Uterine smooth muscle cell (primary cell): ENCODE data around the gene TMEM38A. TPM values are rescaled to one million over a fixed set of nuclear protein-coding genes. Genes with fewer than 3 reads are reported as not detected.

Experiments
- total RNA-seq: library from RNA; depleted of rRNA; stranded (reverse); fragments of >200 nt; gene quantifications from 2 replicates; pipeline ENCODE4 v1.2.3, GENCODE V29; 2014

TMEM38A gene, protein sequence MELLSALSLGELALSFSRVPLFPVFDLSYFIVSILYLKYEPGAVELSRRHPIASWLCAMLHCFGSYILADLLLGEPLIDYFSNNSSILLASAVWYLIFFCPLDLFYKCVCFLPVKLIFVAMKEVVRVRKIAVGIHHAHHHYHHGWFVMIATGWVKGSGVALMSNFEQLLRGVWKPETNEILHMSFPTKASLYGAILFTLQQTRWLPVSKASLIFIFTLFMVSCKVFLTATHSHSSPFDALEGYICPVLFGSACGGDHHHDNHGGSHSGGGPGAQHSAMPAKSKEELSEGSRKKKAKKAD
- total RNA-seq: 0.77 and 1.4 TPM in 2 replicates

DNA sequence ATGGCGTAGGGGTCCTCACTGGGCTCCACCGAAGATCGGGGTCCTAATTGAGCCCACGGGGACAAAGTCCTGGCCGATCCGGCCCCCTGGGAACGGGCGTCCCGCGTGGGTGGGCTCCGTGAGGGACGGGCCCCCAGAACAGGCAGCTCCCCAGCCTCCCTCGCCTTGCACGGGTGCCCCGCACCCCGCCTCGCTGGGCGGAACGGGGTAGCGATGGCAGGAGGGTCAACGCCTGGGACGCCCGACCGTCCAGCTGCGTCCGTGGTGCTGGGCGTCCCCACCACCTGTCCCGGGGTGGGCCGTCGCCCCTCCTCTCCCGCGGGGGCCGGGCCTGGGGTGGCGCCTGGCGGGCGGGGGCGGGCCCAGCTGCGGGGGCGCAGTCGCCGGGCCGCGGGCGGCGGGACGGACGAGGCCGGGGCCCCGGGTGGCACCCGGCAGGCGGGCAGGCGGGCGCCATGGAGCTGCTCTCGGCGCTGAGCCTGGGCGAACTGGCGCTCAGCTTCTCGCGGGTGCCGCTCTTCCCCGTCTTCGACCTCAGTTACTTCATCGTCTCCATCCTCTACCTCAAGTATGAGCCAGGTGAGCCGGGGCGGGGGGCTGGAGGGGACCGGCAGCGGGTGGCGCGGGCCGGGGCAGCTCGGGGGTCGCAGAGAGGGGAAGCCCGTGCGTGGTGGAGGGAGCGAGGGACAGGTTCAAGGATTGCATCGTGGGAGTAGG lies at the start of gene TMEM38A:
Gene TMEM38A, plus strand, starts transcription at position 377 of the 717 bp plus-strand sequence. Its CDS starts 79 bp downstream, at position 456.

DNA sequence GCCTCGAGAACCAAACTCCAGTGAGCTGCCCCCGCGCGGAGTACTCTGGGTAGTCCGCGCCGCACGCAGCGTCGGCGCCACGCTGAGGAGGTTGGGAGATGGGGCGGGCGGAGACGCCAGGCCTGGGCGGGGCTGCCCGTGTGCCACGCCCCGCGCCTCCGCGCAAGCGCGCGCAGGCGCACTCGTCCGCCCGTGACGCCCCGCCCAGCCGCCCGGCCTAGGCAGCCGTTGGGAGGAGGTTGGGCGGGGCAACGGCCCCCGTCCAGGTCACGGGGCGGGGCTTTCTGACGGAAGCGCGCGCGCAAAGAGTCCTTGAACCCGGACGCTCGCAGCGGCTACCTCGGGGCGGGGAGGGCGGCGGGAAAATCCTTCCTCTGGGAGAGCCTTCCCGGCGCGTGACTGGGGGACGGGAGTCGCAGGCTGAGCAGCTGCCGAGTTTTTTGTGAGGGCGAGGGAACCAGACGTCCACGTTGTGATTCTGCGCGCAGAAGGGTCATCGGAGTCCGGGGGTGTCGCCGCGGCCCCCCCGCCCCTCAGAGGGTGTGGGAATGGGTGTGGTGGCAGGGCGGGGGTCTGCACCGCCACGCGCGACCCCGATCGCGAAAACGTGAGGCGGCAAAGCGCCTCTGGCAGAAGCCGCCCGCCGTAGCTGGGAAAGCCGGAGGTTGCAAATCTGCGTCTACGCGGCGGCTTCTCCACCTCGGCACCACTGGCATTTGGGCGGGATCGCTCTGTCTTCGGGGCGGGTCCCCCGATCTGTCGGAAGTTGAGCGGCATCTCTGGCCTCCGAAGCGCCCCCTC lies 32.6 kb upstream of the TMEM38A start, which contains the start of gene MED26:
Gene MED26, minus strand, starts transcription at position 22 of the 801 bp plus-strand sequence. CDS start 261 bp downstream, outside the sequence.

DNA sequence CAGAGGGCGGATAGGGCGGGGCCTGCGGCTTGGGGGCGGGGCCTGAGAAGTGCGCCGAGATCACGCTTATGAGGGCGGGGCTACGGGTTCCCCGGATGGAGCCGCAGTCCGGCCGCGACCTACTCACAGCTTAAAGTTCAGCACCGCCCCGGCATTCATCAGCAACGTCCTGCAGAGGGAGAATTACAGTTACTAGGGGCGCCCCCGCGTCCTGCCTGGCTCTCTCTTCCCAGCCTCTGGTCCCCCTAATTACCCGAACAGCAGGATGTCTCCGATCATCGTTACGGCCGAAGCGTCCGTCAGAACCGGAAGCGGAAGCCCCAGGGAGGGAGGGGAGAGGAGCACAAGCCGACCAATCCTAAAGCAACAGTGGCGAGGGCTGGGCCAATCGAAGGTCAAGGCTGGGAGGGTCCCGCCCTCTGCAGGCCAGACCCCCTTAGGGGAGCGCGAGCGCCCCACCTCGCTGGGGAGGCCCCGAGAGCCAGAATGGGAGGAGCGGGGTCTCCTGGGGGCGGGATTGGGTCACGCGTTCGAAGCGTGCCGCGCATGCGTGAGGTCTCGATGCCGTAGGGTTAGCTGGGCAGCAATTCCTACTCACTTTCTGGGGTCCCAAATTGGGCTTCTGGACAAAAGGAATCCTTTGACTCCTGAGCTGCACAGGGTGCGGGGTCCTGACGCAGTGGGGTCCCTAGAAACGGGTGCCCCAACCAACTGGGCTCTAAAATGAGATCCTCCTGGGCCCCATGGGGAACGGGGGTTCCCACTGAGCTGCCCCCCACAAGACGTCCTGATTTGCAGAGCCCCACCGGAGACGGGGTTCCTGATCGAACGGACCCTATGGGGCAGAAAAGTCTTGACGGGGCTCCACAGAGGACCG lies 869 bp upstream of the TMEM38A start, which contains the start of gene SMIM7:
Gene SMIM7, minus strand, starts transcription at position 313 of the 877 bp plus-strand sequence. Its CDS starts 34 bp downstream, at position 279.

Other genes starting within 250 kb of the TMEM38A start
- gene EPS15L1, start 189.2 kb upstream of the TMEM38A start, total RNA-seq: 13.1 and 14.7 TPM in 2 replicates
- gene CALR3, start 165.0 kb upstream of the TMEM38A start, total RNA-seq: 0.22 TPM in 1 of 2 replicates, not detected in the other
- 3.7 and 4.0 TPM in 2 replicates for gene C19orf44, start 164.7 kb upstream of the TMEM38A start, total RNA-seq
- 3.9 and 5.4 TPM in 2 replicates for gene CHERP, start 118.7 kb upstream of the TMEM38A start, total RNA-seq
- gene SLC35E1, start 88.7 kb upstream of the TMEM38A start, total RNA-seq: 24.1 and 31.1 TPM in 2 replicates
- gene MED26, start 32.9 kb upstream of the TMEM38A start, total RNA-seq: 3.6 and 5.2 TPM in 2 replicates
- gene SMIM7, start 995 bp upstream of the TMEM38A start, total RNA-seq: 77.8 and 78.2 TPM in 2 replicates
- not detected in 2 replicates for gene NWD1, start 58.7 kb downstream of the TMEM38A start, total RNA-seq
- gene SIN3B, start 168.3 kb downstream of the TMEM38A start, total RNA-seq: 20.6 and 29.7 TPM in 2 replicates
- 0.22 TPM in 1 of 2 replicates, not detected in the other for gene F2RL3, start 227.9 kb downstream of the TMEM38A start, total RNA-seq